ENCODE results near the gene DIDO1. TPM values are rescaled to one million over a fixed set of nuclear protein-coding genes. Genes with fewer than 3 reads are reported as not detected.

The DIDO1 gene
- 5.7 TPM in 2 replicates for polyA plus RNA-seq

GRCh38 chr20:62926229-62927127, at the start of gene DIDO1:
TSS of gene DIDO1 (minus strand) at chr20:62926505.

DNA sequence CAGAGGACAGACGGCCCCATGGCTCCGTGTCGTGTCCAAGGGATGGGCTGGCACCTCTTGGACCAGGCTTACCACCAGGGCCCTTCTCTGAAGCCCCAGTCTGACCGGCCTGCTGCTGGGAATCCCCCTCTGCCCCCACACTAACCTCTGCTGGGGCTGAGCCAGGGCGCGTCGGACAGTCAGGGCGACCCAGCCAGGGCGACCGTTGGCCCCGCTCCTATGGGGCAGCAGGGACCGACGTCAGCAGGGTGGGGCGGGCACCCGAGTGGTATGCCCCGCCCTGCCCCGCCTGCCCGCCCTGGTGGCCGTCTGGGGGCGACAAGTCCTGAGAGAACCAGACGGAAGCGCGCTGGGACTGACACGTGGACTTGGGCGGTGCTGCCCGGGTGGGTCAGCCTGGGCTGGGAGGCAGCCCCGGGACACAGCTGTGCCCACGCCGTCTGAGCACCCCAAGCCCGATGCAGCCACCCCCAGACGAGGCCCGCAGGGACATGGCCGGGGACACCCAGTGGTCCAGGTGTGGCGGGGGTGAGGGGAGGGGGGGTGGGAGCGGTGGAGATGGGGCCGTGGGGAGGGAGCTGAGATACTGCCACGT, 26.2 kb upstream of the DIDO1 start, which contains the start of gene SLC17A9:
SLC17A9 (plus strand) TSS at position 337 of the 595 bp plus-strand sequence; CDS start at position 459, 122 bp downstream.

DNA sequence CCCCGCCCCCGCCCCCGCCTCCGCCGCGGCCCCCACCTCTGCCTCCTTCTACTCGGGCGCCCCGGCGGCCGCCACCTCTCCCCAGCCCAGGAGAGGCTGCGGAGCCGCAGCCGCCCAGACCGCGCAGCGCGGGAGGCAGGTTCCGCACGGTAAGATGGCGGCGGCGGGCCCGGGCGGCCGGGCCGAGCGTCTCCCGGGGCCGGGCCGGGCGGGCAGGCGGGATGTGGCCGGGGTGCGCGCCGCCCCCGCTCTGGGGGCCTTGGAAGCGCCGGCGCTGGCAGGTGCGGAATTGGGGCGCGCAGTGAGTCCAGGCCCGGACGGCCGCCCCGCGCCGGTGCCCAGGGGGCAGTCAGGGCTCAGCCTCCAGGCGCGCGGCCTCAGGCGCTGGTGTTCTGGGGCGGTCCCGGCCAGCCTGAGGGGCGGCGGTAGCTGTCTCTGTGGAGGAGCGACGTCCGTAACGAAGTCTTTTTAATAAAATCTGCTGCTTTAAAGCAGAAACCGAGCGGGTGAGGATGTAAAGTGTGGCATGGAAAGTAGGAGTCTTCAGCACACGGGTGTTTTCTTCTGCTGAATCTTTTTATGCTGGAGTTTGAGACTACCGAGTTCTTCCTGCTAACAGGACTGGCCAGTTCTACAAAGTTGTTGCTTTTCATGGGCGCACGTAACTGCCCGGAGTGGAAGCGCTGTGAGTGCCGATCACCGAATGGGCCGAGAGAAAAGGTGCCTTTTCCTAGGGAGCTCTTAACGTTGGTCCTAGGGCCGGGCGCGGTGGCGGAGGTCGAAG, 12.0 kb upstream of the DIDO1 start, which contains the start of gene GID8:
GID8 (plus strand) TSS at position 43 of the 784 bp plus-strand sequence. CDS start 3,356 bp downstream, outside the sequence.

GRCh38 chr20:62861726-62862336, 64.5 kb downstream of the DIDO1 start, which contains the start of gene TCFL5:
TSS of gene TCFL5 (minus strand) at chr20:62861822. CDS start at chr20:62861670, 152 bp downstream.

Other genes with a start within 250 kb of the DIDO1 start
- gene NTSR1, start 217.7 kb downstream of the DIDO1 start, polyA plus RNA-seq = not detected in 2 replicates
- 1.2 and 1.8 TPM in 2 replicates for gene MRGBP, start 130.0 kb downstream of the DIDO1 start, polyA plus RNA-seq
- 0.35 and 1.4 TPM in 2 replicates for gene OGFR, start 121.7 kb downstream of the DIDO1 start, polyA plus RNA-seq
- gene COL9A3, start 109.5 kb downstream of the DIDO1 start, polyA plus RNA-seq = 1.3 and 1.8 TPM in 2 replicates
- gene TCFL5, start 64.7 kb downstream of the DIDO1 start, polyA plus RNA-seq = 1.4 and 3.9 TPM in 2 replicates
- 6.3 and 9.5 TPM in 2 replicates for gene GID8, start 11.6 kb upstream of the DIDO1 start, polyA plus RNA-seq
- gene SLC17A9, start 26.2 kb upstream of the DIDO1 start, polyA plus RNA-seq = not detected in 2 replicates
- not detected in 2 replicates for gene BHLHE23, start 80.5 kb upstream of the DIDO1 start, polyA plus RNA-seq

All from Purkinje cell (primary cell).